NCI-H82 treated with DMSO at 0.1 percent for 48 hours (cell line): ENCODE measurements around the gene COL5A2.

ENCODE experiments used
- DNase-seq: peaks from one replicate; lab custom pipeline; 2025; ENCODE audit not compliant: unreplicated experiment; lab: John Stamatoyannopoulos, UW

Gene COL5A2

DNA sequence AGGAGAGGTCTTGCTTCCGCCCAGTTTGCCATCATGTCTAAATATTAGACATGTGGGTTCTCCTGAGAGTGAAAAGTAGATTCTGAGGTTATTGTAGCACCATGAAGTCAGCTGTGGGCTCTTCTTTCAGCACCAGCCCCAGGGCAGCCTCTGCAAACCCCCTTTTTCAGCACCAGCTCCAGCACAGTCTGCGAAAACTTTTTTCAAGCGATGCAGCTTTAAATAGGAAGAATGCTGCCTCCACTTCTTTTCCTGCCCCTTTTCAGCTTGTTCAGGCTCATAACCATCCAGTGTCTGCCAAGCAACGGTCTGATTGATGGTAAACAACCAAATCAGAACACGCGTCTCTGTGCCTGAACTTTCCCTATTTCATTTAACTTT, at the start of gene COL5A2:
TSS of gene COL5A2 (minus strand) at position 192 of the 381 bp plus-strand sequence. CDS start at position 35, 157 bp downstream.
- no peak for DNase-seq

DNA sequence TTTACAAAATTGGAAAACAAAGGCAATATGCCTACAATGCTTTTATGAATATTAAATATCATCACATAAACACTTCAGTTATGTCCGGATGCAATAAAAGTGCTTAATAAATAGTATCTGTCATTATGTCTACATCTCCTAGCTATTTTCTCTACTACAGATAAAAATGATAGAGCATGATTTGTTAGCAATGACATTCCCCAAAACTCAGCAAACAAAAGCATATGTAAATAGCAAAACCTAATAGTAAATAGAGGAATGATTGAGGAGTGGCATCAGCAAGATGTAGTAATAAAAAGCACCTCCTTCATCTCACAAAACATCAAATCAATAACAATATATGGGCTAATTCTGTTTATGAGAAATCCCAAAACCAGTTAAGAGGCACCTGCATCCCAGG, 46.5 kb upstream of the COL5A2 start:
- DNase-seq: no peak

DNA sequence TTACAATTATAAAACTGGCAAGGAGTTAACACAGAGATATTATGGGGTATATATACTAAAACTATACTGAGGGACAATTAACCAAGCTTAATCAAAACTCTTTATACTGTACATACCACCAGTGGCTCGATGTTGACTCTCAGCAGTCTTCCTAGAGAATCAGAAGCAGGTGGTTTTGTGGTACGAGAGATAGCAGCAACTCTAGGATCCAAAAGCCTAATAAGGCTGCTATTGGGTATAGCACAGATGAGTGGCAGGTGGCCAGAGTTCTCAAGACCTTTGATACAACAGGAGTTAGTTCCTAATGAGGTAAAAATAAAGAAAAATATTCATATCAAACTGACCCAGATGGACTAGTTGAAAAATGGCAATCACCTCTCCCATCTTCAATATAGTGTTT, 45.5 kb upstream of the COL5A2 start:
- no peak for DNase-seq

DNA sequence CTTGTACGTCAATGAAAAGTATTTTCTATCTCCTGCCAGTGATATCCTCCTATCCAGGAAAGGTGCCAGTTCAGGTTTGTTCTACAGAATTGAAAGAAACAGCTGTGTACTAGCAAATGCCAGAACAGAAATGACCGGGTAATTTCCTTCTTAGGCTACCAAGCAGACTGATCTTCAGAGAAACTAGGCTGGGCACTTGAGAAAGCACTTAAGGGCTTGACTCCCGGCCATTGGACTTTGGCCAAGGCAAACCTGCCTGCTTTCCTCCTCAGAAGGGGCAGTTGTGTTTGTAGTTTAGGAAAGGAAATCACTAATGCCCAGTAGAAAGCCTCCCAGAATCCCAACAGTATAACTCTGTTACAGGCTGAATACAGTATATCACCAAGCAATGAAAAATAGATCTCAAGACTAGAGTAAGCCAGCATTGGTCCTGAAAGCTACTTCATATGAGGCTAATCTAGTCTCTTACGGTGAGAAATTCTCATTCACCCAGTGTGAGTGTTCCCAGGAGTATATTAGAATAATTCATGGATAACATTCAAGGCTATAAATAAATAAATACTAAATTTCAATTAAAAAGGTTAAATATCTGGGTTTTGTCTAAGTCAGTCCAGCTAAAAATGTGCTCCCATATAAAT, 43.0 kb upstream of the COL5A2 start:
- no peak for DNase-seq

DNA sequence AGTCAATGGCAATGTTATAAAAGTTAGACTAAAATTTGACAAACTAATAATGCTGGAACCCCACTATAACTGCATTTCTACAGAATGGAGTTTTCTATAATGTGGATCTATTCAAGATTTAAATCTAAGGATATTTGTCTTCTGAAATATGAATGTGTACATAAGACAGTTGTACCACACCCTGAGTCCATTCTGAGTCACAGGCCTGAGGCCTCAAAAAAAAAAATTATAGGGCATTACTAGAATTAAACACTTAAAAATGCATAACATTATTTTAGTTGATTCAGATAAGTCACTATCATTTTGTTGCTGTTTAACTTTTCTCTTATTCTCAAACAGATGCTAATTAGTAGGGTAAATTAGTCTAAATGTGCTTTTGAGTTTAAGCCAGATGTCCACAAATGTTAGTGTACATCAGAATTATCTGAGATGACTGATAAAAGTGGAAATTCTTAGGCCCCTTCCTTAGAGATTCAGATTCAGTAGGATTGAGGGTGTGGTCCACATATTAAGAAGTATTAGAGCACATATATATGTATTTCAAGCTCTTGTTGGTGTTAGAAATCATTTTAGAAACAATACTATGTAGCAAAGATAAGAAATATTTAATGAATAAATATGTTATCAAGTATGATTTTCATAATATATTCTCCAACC, 42.4 kb upstream of the COL5A2 start:
- DNase-seq: no peak

DNA sequence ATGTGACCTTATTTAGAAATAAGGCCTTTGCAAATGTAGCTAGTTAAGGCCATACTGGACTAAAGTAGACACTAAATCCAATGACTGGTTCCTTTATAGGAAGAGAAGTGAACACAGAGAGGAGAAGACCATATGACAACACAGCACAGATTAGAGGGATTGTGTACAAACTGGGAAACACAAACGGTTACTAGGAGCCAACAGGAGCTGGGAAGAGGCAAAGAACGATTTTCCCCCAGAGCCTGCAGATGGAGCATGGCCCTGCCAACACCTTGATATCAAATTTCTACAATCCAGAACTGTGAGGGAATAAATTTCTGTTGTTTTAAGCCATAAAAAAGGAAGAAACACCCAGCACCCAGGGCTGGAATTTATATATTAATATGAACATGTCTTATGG, 38.7 kb upstream of the COL5A2 start:
- no peak for DNase-seq

DNA sequence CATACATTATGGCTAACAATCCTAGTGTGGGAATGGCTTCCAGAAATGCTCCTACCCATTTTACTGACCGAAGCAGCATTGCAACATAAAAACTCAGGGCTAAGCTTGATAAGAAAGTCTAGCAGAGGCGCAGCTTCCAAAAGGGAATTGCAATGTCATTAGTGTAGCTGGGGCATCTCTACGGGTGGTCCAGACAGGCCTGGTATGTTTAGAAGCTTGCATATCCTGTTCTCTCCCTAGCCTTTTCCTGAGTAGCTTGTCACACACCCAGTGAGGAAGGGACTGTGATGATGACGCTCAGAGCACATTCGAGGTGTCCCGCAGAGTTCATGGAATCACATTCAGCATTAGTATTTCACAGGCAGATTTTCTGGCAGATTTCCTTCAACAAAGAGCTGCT, 38.0 kb upstream of the COL5A2 start:
- no peak for DNase-seq

DNA sequence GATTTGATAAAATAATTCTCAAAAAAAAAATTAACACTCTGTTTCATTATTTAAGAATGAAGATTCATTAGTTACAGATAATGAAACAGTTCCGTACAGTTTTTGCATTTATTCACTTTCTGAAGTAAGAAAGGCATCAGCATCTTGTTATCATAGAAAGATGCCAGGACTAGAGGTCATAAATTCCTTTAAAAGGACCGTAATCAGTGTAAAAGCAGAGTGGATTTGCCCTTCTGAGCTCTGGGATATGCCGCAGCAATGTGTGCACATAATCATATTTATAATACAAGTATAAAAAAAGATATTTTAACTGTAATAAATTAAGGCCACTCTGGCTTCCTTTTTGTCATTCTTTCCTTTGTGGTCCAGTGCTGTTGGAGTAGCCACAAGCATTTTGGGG, 37.5 kb upstream of the COL5A2 start:
- no peak for DNase-seq

DNA sequence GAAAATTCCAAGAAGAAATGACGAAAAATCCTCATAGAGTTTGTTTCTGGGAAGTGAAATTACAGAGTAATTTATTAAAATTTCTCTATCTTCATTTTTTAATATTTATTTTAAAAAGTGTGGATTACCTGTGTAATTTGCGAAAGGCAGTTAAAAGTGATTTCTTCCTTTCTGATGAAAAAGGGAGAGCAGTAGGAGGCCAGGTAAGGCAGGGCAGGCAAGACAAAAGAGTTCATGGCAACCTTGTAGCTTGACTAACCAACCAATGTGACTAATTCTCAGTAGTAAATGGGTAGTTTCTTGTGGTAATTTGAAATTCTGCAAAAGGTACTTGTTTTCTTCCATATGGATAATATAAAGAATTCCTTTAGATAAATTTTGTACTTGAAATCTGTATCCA, 34.9 kb upstream of the COL5A2 start:
- no peak for DNase-seq

DNA sequence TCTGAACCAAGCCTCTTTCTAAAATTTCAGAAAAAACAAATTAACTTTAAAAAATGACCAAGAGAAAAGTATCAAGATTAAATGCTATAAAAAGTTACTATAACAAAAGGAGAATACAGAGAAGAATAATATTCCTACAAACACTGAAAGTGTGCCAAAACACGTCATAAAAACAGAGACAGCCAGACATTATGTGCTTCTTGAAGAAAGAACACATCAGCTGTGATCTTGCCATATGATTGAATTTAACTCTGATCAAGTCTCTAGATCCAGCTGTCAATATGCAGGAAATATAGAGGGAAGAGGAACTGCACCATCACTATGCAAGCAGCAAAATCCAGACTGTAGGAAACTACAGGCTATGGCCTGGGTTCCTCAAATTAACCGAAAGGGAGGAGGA, 33.7 kb upstream of the COL5A2 start:
- no peak for DNase-seq

DNA sequence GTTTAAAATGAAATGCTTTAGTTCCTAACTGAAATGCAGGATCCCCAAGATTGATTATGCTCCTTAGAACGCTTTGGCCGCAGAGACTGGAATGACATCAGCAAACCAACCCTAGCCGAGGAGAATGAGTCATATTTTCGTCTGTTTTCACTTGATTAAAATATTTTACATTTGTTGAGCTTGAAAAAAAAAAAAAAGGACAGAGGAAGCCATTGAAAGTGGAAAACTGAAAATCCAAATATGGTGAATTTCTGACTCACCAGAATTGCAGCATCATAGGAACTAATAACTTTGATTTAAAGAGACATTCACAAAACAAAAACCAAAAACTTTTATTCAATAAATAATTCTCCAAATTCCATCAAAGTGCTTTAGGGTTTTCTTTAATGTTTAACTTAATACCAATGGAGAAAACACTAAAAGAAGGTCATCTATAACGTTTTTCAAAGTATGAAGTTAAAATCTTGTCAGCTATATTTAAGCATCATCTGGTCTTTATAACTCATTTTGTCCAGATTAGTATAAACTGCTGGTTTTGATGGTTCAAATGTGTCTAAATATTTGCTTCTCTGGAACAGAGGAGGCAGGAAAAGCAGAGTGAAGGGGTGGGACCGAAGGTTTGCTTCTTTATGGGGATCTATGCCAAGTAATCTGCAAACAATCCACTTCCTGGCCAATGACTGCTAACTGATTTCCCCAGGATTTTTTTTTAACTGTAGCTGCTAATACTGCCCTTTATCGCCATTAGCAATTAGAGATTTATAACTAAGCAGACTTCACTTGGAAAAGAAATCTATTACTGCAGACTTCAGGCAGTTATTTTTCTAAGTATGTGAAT, 30.9 kb upstream of the COL5A2 start:
- no peak for DNase-seq

DNA sequence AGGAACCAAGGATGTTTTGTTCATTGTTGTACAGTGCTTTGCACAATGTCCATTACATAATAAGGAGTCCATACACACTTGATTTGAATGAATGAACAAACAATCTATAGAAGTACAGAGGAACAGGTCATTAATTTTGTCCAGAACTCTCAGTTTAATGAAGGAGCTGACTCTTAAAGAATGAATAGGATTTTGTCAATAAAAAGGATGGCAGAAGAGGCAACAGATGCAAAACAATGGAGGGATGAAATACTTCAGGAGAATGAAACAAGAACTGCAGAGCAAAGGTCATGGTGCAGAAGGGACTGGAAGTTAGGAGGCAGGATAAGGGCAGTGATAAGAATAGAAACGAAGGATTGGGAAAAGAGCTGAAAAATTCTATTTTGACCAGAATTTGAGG, 28.7 kb upstream of the COL5A2 start:
- no peak for DNase-seq

DNA sequence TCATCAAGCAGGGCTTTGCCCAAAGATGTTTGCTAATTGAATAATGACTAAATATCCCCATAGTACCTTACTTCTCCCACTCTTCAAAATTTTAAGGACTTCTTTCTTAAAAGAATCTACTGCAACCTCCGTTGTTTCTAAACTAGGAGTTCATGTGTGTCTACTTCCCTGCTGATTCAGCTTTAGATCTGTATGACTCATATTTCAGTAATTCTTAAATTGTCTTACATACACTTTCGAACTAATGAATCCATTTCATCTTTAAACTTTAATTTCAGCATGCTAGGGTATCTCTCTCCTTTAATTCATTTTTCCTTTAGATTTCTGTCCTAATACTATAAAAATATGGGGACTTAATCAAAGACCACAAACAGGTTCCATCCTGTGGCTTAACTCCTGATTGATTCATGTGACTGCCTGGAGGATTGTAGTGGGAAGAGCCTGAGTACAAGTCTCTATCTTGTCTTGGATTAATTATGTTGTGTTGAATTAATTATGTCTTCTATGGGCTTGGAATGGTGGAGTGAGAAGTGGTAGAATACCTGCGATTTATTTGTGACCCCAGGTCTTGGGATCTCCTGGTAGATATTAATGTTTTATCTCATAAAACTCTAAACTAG, 24.9 kb upstream of the COL5A2 start:
- no peak for DNase-seq

DNA sequence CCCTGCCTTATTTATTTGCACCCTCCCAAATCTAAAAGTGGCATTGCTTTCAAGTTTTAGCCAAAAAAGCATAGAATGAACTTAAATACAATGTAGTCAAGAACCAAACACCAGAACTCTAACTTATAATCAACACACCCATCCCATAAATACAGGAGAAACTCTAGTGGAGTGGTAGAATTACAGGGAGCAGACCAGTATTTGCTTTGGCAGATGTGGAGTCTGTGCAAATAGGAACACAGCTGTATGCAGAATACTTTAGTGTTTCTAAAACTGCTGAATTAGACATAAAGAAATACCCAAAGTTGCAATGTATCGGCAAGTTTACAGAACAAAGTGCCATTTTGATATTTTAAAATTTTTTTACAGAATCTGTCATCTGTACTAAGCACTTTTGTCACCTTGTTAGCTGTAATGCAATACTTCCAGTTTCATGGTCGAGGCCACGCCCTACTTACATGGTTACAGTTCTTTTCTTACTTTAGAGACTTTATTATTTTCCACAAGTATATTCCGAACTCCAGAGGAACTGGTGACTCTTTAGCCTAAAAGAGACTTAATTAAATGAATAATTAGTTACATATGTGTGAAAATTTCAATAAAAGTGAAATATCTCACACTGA, 23.7 kb upstream of the COL5A2 start:
- no peak for DNase-seq

DNA sequence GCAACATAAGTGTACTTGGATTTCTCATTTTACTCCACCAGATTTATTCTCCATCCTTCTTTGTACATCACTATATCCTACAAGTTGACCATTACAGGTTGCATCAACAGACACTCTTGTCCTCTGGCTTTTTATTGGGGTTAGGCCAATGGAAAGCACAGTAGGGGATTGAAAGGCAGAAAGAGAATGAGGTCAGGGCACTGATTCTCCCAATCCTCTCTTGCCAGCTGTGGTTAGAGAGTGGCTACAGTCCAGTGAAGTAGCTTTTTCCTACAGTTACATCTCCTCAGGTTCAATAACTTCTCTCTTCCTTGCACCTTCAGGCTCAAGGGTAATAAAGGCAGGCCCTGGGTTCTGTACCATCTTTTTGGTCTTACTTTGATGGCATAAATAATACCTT, 20.2 kb upstream of the COL5A2 start:
- DNase-seq: no peak

DNA sequence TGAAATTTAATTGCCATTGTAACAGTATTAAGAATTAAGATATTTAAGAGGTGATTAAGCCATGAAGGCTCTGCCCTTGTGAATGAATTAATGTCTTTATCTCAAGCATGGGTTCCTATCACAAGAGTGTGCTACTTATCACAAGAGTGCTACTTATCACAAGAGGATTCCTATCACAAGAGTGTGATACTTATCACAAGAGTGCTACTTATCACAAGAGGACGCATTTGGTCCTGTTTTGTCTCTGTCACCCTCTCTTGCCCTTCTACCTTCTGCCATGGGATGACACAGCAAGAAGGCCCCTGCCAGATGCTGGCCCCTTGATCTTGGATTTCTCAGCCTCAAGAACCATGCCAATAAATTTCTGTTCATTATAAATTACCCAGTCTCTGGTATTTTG, 13.2 kb upstream of the COL5A2 start:
- DNase-seq: no peak

DNA sequence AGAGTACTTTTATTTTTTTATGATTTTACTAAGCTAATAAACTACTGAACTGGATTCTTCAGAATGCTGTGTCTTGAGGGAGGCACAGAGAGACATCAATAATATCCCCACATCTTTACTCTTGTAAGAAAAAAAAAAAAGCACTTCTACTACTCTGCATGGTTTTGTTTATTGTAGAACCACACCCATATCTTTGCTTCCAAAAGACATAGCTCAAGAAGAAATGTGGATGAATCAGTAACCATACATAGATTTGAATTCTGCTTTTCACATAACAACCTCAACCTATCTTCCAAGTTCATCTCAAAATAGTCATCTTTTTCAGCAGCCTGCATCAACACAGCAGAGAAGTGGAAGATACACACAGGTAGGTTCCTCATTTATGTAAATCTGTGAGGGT, 12.2 kb upstream of the COL5A2 start:
- DNase-seq: no peak

DNA sequence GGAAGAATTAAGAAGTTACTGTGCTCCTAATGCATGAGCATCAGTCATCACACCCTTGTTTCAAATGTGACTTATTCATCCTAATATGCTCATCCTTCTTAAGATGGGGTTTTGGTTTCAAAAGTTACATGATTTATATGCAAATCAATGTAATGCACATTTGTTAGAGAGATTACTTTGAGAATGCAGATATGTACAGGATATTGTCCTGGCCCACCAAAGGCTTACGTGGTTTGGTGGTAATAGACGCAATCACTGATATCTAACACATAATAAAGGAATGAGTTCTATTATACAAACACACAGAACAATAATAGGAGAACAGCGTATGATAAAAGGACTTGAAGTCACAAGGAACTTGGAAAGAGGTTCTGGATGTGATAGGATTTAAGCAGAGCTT, 11.1 kb upstream of the COL5A2 start:
- no peak for DNase-seq

DNA sequence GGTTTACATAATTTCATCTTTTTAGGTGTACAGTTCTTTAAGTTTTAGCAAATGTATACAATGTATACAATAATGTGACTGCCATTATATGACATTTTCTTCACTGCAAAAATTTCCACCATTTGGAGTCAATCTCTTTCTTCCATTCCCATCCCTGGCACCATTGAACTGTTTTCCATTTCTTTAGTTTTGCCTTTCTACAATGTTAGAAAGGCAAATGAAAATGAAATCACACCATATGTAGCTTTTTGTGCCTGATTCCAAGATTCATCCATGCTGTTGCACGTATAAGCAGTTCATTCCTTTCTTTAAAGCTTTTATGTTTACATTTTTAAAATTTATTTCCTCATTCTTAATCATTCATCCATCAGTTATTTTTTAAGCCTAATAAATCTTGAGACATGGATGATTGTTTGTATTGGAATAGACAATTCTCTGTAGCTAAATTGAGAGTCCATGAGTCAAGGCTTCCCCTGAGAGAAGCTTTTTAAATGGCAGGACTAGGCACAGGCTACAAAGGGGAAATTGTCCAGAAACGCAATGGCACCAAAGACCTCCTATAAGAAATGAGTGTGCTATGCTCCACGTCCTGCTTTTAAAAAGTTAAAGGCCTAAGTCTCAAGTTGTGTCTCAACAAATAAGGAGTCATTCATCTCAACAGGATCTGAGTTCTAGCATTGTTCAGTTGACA, 8.7 kb upstream of the COL5A2 start:
- DNase-seq: no peak

DNA sequence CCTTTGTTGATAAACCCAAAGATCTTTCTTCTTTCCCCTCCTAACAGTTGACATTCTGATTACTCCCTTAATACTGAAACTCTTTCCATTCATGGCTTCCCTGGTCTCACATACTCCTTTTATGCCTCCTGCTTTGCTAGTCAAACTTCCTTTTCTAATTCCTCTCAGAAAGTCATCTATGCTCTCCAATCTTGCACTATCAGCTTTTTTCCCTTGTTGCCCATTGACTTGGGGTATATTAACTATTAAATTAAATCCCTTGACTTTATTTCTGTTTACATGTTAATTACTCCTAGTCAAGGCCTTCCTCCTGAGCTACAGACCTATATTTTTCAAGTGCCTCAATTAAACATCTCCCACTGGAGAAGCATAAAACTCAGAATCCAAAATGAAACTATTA, 3.6 kb upstream of the COL5A2 start:
- DNase-seq: no peak

DNA sequence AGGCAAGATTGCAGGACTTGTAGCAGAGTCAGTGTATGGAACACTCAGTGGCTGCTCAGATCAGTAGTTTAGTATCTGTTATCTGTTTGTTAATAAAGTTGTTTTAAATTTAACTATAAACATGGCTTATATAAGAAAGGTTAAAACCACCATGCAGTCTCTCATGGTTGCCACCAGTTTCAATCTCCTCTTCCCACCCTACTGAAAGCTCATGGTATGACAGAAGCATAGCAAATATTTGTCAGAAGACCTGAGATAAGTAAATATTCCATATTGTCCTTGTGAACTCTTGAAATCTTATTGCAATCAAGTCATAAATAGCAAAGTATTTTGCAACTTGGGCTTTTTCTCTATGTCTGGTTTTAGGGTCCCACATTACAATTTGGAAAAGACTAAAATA, 2.1 kb upstream of the COL5A2 start:
- DNase-seq: no peak
